ENCODE results near the gene SLC12A9.
"Not testable (repeated sequence)": the region's sequence is repeated elsewhere in the genome, so short reads cannot be mapped to it uniquely, and the experiment has no call there.

SLC12A9 gene

GRCh38 chr7:100895956-100896731, 43.6 kb downstream of the SLC12A9 start:
- DNase-seq (ENCODE audit: low read depth in 2 of 2) = no peak

DNA sequence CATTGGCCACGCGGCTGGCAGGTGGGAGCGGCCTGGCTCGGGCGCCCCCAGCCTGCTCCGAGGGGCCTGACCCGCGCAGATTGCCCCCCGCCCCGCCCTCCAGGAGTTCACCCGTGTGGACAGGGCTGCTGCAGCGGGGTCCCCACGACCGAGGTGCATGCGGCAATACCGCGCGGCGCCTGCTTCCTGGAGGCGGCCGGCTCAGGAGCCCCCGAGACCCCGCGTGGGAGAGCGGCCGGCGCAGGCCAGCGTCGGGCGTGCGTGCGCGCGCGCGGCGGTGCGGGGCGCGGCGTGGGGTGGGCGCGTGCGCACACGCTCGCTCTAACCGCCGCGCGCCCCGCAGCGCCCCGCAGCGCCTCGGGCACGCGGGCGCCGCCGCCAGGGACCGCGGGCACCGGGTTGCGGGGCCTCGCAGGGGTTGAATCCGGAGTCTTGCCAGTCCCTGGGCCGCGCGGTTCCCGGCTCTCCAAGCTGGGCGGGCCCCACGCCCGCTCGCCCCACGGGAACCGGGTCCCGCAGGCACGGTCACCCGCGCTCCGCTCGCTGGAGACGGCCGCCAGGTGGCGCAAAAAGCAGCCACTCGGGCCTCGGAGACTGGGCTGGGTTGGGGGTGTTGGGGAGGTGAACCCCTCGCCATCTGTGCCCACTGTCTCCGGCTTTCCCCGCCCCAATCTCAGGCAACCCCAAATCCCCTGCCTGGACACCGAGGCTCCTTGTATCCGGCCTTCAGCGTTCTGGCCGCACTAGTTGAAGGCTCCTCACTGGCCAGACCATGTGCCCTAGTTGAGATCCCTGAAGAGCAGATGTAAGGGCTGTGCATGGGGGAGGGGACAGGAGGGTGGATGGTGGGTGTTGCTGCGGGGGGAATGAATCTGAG, 44.5 kb downstream of the SLC12A9 start:
- no peak for DNase-seq (ENCODE audit: low read depth in 2 of 2)

GRCh38 chr7:100897772-100898454, 45.4 kb downstream of the SLC12A9 start:
- DNase-seq (ENCODE audit: low read depth in 2 of 2) = no peak

- DNase-seq (ENCODE audit: low read depth in 2 of 2) = no peak
Observed at GRCh38 chr7:100899432-100899831, 46.9 kb downstream of the SLC12A9 start.

DNA sequence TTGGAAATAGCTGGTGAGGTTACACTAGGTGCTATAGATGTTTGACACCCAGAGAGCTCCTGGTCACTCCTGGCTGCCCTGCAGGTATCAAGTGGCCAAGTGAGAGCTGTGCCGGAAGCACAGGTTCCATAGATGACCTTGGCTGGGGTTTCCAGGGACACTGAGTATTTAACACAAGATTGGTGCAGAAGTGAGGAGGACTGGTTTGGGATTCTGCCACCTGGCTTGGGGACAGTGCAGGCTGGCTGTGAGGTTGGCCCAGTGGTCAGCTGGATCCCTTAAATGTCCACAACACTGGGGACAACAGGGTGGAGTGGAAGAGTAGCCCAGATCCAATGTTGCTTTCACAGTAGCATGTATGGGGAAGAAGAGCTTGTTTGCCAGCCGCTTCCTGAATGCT, 48.5 kb downstream of the SLC12A9 start:
- no peak for DNase-seq (ENCODE audit: low read depth in 2 of 2)

DNA sequence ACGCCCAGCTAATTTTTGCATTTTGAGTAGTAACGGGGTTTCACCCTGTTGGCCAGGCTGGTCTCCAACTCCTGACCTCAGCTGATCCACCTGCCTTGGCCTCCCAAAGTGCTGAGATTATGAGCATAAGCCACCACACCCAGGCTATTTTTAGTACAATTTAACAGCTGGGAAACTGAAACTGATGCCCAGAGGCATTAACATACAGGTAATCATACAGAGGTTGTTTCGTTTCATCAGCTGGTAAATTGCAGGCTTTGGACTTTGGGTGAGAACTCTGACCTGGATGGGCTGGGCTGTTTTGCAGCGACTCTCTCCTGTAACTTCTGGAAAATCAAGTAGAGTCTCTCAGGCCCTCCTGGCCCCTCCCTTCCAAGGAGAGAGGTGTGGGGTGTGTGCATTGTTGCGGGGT, 49.4 kb downstream of the SLC12A9 start:
- no peak for DNase-seq (ENCODE audit: low read depth in 2 of 2)

GRCh38 chr7:100902638-100903037, 50.1 kb downstream of the SLC12A9 start:
- no peak for DNase-seq (ENCODE audit: low read depth in 2 of 2)

- DNase-seq (ENCODE audit: low read depth in 2 of 2) = no peak
Observed at GRCh38 chr7:100908512-100908911, 56.0 kb downstream of the SLC12A9 start.

GRCh38 chr7:100910443-100910842, 57.9 kb downstream of the SLC12A9 start:
- DNase-seq (ENCODE audit: low read depth in 2 of 2) = not testable (repeated sequence)

DNA sequence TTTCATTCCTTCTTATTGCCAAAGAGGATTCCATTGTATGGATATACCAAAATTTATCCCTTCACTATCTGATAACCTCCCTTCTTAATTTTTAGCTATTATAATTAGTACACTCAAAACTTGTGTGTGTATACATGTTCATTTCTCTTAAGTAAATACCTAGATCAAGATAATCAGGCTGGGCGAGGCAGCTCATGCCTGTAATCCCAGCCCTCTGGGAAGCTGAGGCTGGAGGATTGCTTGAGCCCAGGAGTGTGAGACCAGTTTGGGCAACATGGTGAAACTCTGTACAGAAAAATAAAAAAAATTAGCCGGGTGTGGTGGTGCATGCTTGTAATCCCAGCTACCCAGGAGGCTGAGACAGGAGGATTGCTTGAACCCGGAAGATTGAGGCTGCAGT, 59.0 kb downstream of the SLC12A9 start:
- no peak for DNase-seq (ENCODE audit: low read depth in 2 of 2)

- DNase-seq (ENCODE audit: low read depth in 2 of 2) = no peak
Observed at GRCh38 chr7:100914208-100914878, 61.8 kb downstream of the SLC12A9 start.

DNA sequence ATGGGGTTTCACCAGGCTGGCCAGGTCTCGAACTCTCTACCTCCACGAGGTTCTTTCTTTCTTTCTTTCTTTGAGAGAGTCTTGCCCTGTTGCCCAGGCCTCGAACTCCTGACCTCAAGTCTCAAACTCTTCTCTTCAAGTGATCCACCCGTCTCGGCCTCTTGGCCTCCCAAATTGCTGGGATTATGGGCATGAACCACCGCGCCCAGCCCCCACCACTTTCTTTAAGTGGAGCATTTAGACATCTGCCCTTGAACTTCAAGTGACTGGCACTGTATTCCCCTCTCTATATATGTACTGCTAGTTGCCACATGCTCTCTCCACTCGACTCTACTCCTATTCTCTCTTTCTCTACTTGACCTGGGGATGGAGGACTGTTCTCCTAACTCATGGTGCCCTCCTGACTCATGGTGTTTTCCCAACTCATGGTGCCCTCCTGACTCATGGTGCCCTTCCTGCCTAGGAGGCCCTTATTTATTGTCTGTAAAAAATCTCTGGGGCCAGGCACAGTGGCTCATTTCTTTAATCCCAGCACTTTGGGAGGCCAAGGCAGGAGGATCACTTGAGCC, 62.5 kb downstream of the SLC12A9 start:
- DNase-seq (ENCODE audit: low read depth in 2 of 2) = no peak

Data from stimulated activated CD8-positive, alpha-beta memory T cell treated with anti-CD3 and anti-CD28 coated beads, Interleukin-7, amount 100 ng/mL, for 1 hour (primary cell).